Left lung (tissue), 10 donors: ENCODE measurements around the gene PCDH18. TPM values are rescaled to one million over a fixed set of nuclear protein-coding genes. Genes with fewer than 3 reads are reported as not detected.

Source experiments
- ATAC-seq: fragments of 200-7000 bp; cut with Tn5 transposase; one replicate; pipeline ENCODE4 v1.9.1; 2020; ENCODE audit warnings: moderate library complexity
- DNase-seq, 4 donors: peaks; one replicate each; pipeline ENCODE4 v3.0.0-alpha.2; 2013 to 2020
- H3K27ac ChIP-seq, 2 donors: fragments of 200-600 bp; sonication (generic) in 1 of 2; one replicate each; pipeline versions ENCODE4 v1.5.0 to v1.8.0; 2020 to 2021
- H3K27me3 ChIP-seq, 2 donors: fragments of 200-600 bp; sonication (generic) in 1 of 2; one replicate each; pipeline versions ENCODE4 v1.5.0 to v1.8.0; 2020 to 2021
- H3K36me3 ChIP-seq, 2 donors: fragments of 200-600 bp; sonication (generic) in 1 of 2; one replicate each; pipeline versions ENCODE4 v1.5.0 to v1.8.0; 2020 to 2021
- H3K4me1 ChIP-seq, 2 donors: fragments of 200-600 bp; one replicate each; pipeline ENCODE4 v1.8.0; 2021
- H3K4me3 ChIP-seq, 2 donors: fragments of 200-600 bp; sonication (generic) in 1 of 2; one replicate each; pipeline versions ENCODE4 v1.5.0 to v1.8.0; 2020 to 2021; ENCODE audit warnings: mild to moderate bottlenecking in 1 of 2
- H3K9me3 ChIP-seq, 2 donors: fragments of 200-600 bp; sonication (generic) in 1 of 2; one replicate each; pipeline versions ENCODE4 v1.5.0 to v1.8.0; 2020 to 2021
- intact Hi-C, 2 donors: fragments of 100-400 bp; cut with DNase I; formaldehyde crosslinking; loops; one replicate each; pipeline versions ENCODE4 v1.11.2 to v1.14.2; 2022
- polyA plus RNA-seq, 6 donors: library from polyadenylated mRNA; unstranded; fragments of 120-200 nt; gene quantifications; one replicate each; pipeline ENCODE4 v1.2.1, GENCODE V29; 2013; ENCODE audit not compliant: insufficient read length in 6 of 6
- total RNA-seq, 2 donors: library from RNA; stranded (reverse); fragmentation: NEBNext Ultra II Directional; extraction: Animal tissue kit (Norgen Biotek cat#: 25700); gene quantifications; one replicate each; pipeline ENCODE4 v1.2.1, GENCODE V29; 2021
- TF ChIP-seq, protein P1 (sequence below), 2 donors: fragments of 200-600 bp; sonication (generic) in 1 of 2; IDR thresholded peaks; one replicate each; pipeline versions ENCODE4 v1.5.0 to v1.8.0; 2021; ENCODE audit warnings: antibody characterized with exemption in 2 of 2
- donor health status: DM: no; HTN: yes; CAD: no.
- donor health status: DM: no; HTN: no; CAD: no.

Gene PCDH18
- total and polyA plus RNA-seq, 8 donors: 12.1 to 123 (median 107) TPM

DNA sequence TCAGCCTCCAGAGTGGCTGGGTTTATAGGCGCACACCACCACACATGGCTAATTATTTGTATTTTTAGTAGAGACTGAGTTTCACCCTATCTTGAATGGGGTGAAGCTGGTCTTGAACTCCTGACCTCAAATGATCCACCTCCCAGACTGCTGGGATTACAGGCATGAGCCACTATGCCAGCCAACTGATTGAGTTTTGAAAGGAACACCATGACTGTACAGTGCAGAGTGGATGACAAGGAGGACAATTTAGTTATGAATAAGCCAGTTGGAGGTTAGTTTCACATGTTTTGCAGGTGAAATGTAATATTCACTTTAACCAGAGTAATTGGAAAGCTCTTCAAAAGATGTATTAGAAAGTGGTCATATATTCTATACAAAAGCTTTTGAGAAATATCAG, 60.8 kb downstream of the PCDH18 start:
- ATAC-seq (no peak), DNase-seq (no peak)
- Histone ChIP-seq H3K9me3 (peaks cover 0 to 18% of the 10 kb centered on the region in 2 donors), H3K27me3 (no peaks in the 10 kb centered on the region), H3K4me1 (no peaks in the 10 kb centered on the region), H3K4me3 (no peak overlapping the region), H3K36me3 (no peaks in the 10 kb centered on the region), H3K27ac (no peak overlapping the region)
- TF ChIP-seq, protein P1, sequence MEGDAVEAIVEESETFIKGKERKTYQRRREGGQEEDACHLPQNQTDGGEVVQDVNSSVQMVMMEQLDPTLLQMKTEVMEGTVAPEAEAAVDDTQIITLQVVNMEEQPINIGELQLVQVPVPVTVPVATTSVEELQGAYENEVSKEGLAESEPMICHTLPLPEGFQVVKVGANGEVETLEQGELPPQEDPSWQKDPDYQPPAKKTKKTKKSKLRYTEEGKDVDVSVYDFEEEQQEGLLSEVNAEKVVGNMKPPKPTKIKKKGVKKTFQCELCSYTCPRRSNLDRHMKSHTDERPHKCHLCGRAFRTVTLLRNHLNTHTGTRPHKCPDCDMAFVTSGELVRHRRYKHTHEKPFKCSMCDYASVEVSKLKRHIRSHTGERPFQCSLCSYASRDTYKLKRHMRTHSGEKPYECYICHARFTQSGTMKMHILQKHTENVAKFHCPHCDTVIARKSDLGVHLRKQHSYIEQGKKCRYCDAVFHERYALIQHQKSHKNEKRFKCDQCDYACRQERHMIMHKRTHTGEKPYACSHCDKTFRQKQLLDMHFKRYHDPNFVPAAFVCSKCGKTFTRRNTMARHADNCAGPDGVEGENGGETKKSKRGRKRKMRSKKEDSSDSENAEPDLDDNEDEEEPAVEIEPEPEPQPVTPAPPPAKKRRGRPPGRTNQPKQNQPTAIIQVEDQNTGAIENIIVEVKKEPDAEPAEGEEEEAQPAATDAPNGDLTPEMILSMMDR (IDR thresholded peaks at IDR 0.05): no peak
- intact Hi-C loops: no loop called here

DNA sequence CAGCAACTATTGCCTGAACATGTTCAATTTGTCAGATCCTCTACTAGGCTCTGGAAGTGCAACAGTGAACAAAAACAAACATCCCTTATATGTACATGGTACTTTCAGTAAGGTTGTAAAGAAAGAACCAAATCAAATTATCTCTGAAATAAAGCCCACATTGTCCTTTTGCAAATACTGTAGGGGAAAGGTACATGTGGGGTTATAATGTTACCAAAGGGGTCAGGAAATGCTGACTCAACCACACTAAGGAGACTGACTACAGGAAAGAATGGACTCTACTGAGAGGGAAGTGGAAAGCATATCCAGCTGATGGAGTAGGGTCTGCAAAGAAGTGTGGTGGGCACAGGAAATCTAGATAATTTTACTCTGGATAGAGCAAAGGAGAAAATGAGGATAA, 61.5 kb downstream of the PCDH18 start:
- Histone ChIP-seq H3K4me1 (no peaks in the 10 kb centered on the region), H3K27ac (no peak overlapping the region), H3K36me3 (no peaks in the 10 kb centered on the region), H3K27me3 (no peaks in the 10 kb centered on the region), H3K4me3 (no peak overlapping the region), H3K9me3 (peaks cover 0 to 20% of the 10 kb centered on the region in 2 donors)
- DNase-seq (no peak), ATAC-seq (no peak)
- intact Hi-C loops: no loop called here
- TF ChIP-seq, protein P1 (IDR thresholded peaks at IDR 0.05): no peak
